SK-N-SH treated with all-trans-retinoic acid at 6 μM for 48 hours (cell line): Measurements from ENCODE around the gene MAP3K20.

ENCODE experiments used
- BACH2 ChIP-seq: fragments of 250-450 bp; sonication (Bioruptor Pico); IDR thresholded peaks from 2 replicates; pipeline ENCODE4 v1.9.0; 2021; ENCODE audit warnings: mild to moderate bottlenecking, borderline replicate concordance
- GLIS3 ChIP-seq: fragments of 250-450 bp; sonication (Bioruptor Pico); IDR thresholded peaks from 2 replicates; pipeline ENCODE4 v1.5.0; 2020; ENCODE audit warnings: mild to moderate bottlenecking, moderate library complexity
- ISL1 ChIP-seq: fragments of 250-450 bp; sonication (Bioruptor Pico); IDR thresholded peaks from 2 replicates; pipeline ENCODE4 v2.1.2; 2022; ENCODE audit warnings: mild to moderate bottlenecking, moderate library complexity
- PPARA ChIP-seq: fragments of 250-450 bp; sonication (Bioruptor Pico); IDR thresholded peaks from 2 replicates; pipeline ENCODE4 v1.5.0; 2020; ENCODE audit warnings: mild to moderate bottlenecking, borderline replicate concordance
- TF ChIP-seq, protein P1 (sequence below): fragments of 250-450 bp; sonication (Bioruptor Pico); IDR thresholded peaks from 2 replicates; pipeline ENCODE4 v1.8.0; 2020; ENCODE audit warnings: mild to moderate bottlenecking, moderate library complexity, borderline replicate concordance

DNA sequence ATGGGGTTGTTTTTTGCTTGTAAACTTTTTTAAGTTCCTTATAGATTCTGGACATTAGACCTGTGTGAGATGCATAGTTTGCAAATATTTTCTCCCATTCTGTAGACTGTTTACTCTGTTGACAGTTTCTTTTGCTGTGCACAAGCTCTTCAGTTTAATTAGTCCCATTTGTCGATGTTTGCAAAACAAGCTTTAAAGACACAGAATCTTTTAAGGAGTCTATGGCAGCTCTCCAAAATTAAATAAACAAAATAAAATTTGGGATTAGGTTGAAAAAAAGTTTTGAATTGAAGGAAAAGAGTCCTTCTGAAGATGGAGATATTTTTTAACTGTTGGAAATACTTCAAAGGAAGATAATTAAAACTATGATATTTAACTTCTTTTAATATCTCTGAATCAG, 88.8 kb downstream of the MAP3K20 start:
- no peak for TF ChIP-seq ISL1 (CRISPR knock-in tag)
- no peak for TF ChIP-seq PPARA (CRISPR knock-in tag)
- no peak for TF ChIP-seq GLIS3 (CRISPR knock-in tag)
- no peak for TF ChIP-seq BACH2 (CRISPR knock-in tag)
- TF ChIP-seq, protein P1, sequence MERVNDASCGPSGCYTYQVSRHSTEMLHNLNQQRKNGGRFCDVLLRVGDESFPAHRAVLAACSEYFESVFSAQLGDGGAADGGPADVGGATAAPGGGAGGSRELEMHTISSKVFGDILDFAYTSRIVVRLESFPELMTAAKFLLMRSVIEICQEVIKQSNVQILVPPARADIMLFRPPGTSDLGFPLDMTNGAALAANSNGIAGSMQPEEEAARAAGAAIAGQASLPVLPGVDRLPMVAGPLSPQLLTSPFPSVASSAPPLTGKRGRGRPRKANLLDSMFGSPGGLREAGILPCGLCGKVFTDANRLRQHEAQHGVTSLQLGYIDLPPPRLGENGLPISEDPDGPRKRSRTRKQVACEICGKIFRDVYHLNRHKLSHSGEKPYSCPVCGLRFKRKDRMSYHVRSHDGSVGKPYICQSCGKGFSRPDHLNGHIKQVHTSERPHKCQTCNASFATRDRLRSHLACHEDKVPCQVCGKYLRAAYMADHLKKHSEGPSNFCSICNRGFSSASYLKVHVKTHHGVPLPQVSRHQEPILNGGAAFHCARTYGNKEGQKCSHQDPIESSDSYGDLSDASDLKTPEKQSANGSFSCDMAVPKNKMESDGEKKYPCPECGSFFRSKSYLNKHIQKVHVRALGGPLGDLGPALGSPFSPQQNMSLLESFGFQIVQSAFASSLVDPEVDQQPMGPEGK (CRISPR knock-in tag): no peak
